Stimulated activated CD4-positive, alpha-beta T cell treated with anti-CD3 and anti-CD28 coated beads, Interleukin-12 subunit alpha, Interleukin-12 subunit beta, amount 100 ng/mL, for 48 hours (primary cell): ENCODE measurements around the gene DDX39B.
"Not testable (repeated sequence)": the region's sequence is repeated elsewhere in the genome, so short reads cannot be mapped to it uniquely, and the experiment has no call there.

Source experiments
- DNase-seq, 3 donors: peaks; one replicate each; pipeline ENCODE4 v3.0.0-alpha.2; 2020; ENCODE audit warnings: low read depth in 2 of 3, low spot score in 1 of 3

The DDX39B gene

DNA sequence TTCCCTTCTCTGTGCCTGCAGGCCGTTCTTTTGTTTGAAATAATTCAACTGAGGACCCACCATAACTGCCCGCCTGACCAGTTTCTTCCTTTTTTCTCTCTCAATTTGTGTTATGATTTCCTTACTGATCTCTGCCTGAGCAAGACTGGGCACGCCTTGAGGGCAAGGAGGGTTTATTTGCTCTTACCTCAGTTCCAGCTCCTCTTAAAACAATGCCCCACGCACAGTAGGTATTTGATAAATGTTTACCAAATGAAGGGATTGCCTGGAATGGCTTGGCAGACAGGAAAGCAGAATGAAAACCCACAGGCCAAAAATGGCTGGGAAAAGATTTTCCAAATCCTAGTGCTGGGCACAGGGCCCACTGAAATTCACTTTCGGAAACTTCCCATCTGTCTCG lies 54.1 kb downstream of the DDX39B start:
- not testable (repeated sequence) for DNase-seq

DNA sequence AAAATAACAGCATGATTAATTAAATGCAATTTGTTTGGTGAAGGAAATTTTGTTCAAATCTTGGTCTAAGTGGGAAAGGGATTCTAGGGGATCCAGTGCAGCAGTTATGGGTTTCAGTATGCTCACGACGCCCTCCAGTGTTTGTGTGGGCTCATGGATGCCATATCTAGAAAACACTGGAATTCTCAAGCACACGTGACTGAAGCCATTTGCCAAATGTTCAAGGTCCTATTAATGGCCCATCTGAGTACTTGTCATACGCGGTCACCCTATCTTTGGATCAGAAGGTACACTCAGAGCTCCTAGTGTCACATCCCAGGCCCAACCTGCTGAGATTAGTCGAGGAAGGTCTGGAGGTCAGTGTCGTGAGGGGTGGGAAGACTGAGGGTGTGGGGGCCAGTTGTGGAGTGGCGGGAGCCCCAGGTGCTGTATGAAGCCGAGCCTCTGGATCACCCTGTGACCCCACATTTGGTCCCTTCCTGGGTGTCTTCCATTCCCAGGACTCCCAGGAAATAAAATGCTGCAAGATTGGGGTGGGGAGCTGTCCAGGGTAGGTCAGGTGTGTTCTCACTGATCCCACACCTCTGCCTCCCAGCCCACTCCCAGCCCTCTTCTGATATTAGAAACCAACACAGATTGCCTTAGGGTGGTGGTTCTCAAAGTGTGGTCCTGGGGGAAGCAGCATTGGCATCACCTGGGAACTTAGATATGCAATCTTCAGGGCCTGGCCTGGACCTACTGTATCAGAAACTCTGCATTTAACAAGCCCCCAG lies 55.6 kb downstream of the DDX39B start:
- DNase-seq: not testable (repeated sequence)

DNA sequence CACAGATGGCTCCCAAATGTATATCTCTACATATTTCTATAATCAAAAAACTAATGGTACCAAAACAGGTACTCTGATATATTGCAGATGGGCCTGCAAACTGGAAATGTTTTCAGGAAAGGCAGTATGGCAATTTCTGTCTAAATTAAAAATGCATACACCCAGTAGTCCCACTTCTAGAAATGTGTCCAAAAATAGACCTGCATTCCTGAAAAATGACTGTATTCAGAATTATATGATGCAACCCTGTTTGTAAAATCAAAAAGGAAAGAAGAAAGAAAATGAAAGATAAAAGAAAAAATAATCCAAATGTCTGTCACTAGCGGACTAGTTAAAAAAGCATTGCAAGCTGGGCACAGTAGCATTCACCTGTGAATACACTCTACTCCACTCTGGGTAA lies 56.7 kb downstream of the DDX39B start:
- DNase-seq: no peak

DNA sequence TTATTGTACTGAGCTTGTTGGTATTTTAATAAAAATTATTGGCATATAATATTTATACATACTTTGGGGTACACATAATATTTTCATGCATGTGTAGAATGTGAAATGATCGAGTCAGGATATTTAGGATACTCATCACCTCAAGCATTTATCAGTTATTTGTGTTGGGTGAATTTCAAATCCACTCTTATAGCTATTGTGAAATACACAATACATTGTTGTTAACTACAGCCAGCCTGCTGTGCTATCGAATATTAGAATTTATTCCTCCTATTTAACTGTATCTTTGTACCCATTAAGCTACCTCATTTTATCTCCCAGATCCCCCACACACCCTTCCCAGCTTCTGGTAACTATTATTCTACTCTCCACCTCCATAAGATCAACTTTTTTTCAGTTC lies 58.4 kb downstream of the DDX39B start:
- no peak for DNase-seq

DNA sequence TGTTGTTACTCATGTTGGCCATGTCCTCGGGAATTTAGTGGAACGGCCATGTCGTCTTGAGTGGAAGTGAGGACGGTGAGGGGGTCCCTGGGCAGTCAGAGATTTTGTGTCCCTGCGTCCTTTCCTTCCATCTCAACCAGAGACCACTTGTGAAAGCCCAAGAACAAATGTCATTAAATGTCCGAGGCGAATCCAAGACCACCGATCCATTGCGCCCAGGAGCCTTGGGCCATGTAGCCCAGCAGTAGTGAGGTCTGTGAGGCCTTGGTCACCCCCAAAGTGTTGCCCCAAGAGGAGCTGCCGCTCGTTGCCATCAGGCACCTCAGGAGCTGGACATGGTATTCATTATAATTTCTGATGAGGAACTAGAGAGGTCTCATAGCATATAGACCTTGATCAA lies 61.2 kb downstream of the DDX39B start:
- DNase-seq: no peak
